Chondrocyte (in vitro differentiated cells): ENCODE data around the gene OSTF1. TPM values are rescaled to one million over a fixed set of nuclear protein-coding genes. Genes with fewer than 3 reads are reported as not detected.
A peak's percentile ranks its signal among the peaks of the same experiment; 100 is the strongest.

ENCODE experiments used
- DNase-seq: peaks from one replicate; pipeline ENCODE4 v3.0.0; 2021; ENCODE audit warnings: mixed read lengths, low spot score
- H3K27ac Mint-ChIP-seq: one replicate; pipeline ENCODE4 v1.8.0; 2021; ENCODE audit warnings: mild to moderate bottlenecking, moderate library complexity, mixed read lengths; ENCODE audit not compliant: unreplicated experiment
- H3K27me3 Mint-ChIP-seq: 2 replicates; pipeline ENCODE4 v1.8.0; 2021; ENCODE audit warnings: low read depth, mixed read lengths
- H3K36me3 Mint-ChIP-seq: 2 replicates; pipeline ENCODE4 v1.8.0; 2021; ENCODE audit warnings: low read depth, mixed read lengths
- H3K4me1 Mint-ChIP-seq: 2 replicates; pipeline ENCODE4 v1.8.0; 2021; ENCODE audit warnings: low read depth, mild to moderate bottlenecking, mixed read lengths
- H3K4me3 Mint-ChIP-seq: one replicate; pipeline ENCODE4 v1.8.0; 2021; ENCODE audit warnings: mild to moderate bottlenecking, moderate library complexity, mixed read lengths; ENCODE audit not compliant: unreplicated experiment
- H3K9me3 Mint-ChIP-seq: 2 replicates; pipeline ENCODE4 v1.8.0; 2021; ENCODE audit warnings: low read depth, mixed read lengths
- CTCF ChIP-seq: fragments of 200-600 bp; sonication (generic); IDR thresholded peaks from 2 replicates; pipeline ENCODE4 v1.5.0; 2021; ENCODE audit warnings: antibody characterized with exemption, mild to moderate bottlenecking, moderate library complexity
- total RNA-seq: library from RNA; stranded (reverse); gene quantifications from 3 replicates; pipeline ENCODE4 v1.2.1, GENCODE V29; 2021

The OSTF1 gene
- total RNA-seq, 1 donor from 2014 or later, result 30.8 TPM

- Mint-ChIP-seq H3K9me3 (no peaks in the 10 kb centered on the region), H3K4me1 (peaks cover 38% of the 10 kb centered on the region), H3K4me3 (no peak overlapping the region), H3K27me3 (no peaks in the 10 kb centered on the region), H3K27ac (no peak overlapping the region), H3K36me3 (peaks cover 3% of the 10 kb centered on the region)
- no peak for TF ChIP-seq CTCF
- no peak for DNase-seq
Measured at GRCh38 chr9:75085640-75086039, 2.7 kb upstream of the OSTF1 start.

- peak overlapping the region; percentile 91 for H3K4me3 Mint-ChIP-seq
- H3K9me3 Mint-ChIP-seq, result no peaks in the 10 kb centered on the region
- peaks cover 47% of the 10 kb centered on the region for H3K4me1 Mint-ChIP-seq
- H3K27me3 Mint-ChIP-seq, result no peaks in the 10 kb centered on the region
- TF ChIP-seq CTCF, result no peak
- peak overlapping the region; percentile 91 for H3K27ac Mint-ChIP-seq
- H3K36me3 Mint-ChIP-seq, result peaks cover 3% of the 10 kb centered on the region
- no peak for DNase-seq
Measured at GRCh38 chr9:75086541-75087288, 1.6 kb upstream of the OSTF1 start.

- Mint-ChIP-seq H3K4me3 (peak overlapping the region; percentile 91), H3K4me1 (peaks cover 47% of the 10 kb centered on the region), H3K27ac (peak overlapping the region; percentile 91), H3K27me3 (no peaks in the 10 kb centered on the region), H3K36me3 (no peaks in the 10 kb centered on the region), H3K9me3 (no peaks in the 10 kb centered on the region)
- DNase-seq, result no peak
- peak; percentile 48 for TF ChIP-seq CTCF
Measured at GRCh38 chr9:75087289-75087823, 958 bp upstream of the OSTF1 start.

GRCh38 chr9:75088646-75089372 is 495 bp downstream of the OSTF1 start:
- H3K36me3 Mint-ChIP-seq, result no peaks in the 10 kb centered on the region
- H3K27ac Mint-ChIP-seq, result peak overlapping the region; percentile 98
- H3K4me1 Mint-ChIP-seq, result peaks cover 42% of the 10 kb centered on the region
- TF ChIP-seq CTCF, result peak; percentile 73
- H3K9me3 Mint-ChIP-seq, result no peaks in the 10 kb centered on the region
- H3K4me3 Mint-ChIP-seq, result peak overlapping the region; percentile 99
- DNase-seq, result no peak
- no peaks in the 10 kb centered on the region for H3K27me3 Mint-ChIP-seq

GRCh38 chr9:75089373-75089766 is 1.1 kb downstream of the OSTF1 start:
- no peak for TF ChIP-seq CTCF
- no peaks in the 10 kb centered on the region for H3K36me3 Mint-ChIP-seq
- H3K4me1 Mint-ChIP-seq, result peaks cover 36% of the 10 kb centered on the region
- H3K27ac Mint-ChIP-seq, result peak overlapping the region; percentile 98
- no peaks in the 10 kb centered on the region for H3K27me3 Mint-ChIP-seq
- no peaks in the 10 kb centered on the region for H3K9me3 Mint-ChIP-seq
- H3K4me3 Mint-ChIP-seq, result peak overlapping the region; percentile 99
- no peak for DNase-seq
